Measurements from ENCODE around the gene LRRC39.
"Not testable (repeated sequence)": the region's sequence is repeated elsewhere in the genome, so short reads cannot be mapped to it uniquely, and the experiment has no call there.

The LRRC39 gene

DNA sequence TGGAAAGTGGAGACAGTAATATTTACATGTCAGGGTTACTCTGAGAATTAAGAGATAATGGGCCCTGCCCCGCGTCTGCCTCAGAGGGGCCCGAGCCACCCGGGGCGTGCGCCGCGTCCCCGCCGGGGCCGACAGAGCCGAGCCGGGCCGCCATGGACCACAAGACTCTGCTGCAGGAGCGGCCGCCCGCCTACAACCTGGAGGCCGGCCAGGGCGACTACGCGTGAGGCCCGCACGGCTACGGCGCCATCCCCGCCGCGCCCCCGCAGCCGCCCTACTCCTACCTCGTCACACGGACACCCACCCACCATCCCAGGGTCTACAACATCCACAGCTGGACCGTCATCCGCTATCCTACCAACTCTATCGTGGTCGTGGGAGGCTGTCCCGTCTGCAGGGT, 35.1 kb upstream of the LRRC39 start:
- TF ChIP-seq, protein P1, sequence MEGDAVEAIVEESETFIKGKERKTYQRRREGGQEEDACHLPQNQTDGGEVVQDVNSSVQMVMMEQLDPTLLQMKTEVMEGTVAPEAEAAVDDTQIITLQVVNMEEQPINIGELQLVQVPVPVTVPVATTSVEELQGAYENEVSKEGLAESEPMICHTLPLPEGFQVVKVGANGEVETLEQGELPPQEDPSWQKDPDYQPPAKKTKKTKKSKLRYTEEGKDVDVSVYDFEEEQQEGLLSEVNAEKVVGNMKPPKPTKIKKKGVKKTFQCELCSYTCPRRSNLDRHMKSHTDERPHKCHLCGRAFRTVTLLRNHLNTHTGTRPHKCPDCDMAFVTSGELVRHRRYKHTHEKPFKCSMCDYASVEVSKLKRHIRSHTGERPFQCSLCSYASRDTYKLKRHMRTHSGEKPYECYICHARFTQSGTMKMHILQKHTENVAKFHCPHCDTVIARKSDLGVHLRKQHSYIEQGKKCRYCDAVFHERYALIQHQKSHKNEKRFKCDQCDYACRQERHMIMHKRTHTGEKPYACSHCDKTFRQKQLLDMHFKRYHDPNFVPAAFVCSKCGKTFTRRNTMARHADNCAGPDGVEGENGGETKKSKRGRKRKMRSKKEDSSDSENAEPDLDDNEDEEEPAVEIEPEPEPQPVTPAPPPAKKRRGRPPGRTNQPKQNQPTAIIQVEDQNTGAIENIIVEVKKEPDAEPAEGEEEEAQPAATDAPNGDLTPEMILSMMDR (IDR thresholded peaks at IDR 0.05; ENCODE audit: low read depth, low read length): no peak
- Histone ChIP-seq H3K9me3 (ENCODE audit: severe bottlenecking) (no peaks in the 10 kb centered on the region), H3K27ac (no peak overlapping the region), H3K27me3 (ENCODE audit: insufficient read depth, low read depth, severe bottlenecking) (no peaks in the 10 kb centered on the region), H3K4me3 (ENCODE audit: low read depth, low read length) (no peak overlapping the region), H3K36me3 (peaks cover 22% of the 10 kb centered on the region)
- no peak for DNase-seq

DNA sequence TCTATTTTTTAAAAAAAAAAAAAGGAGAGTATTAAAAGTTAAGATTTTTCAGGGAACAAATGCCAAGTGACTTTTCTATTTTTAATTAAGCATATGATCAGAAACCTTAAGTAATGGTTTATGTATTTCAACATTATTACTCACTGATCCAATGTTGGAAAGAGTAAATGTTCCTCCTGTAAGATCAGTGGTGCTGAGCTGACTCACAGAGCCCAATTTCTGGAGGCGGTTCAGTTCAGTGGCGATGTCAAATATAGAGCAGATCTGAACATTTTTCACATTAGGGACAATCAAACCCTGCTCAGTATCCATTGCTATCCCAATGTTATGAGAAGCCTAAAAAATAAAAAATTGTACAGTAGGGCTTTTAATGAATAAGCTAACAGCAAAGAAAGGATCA, 28.2 kb upstream of the LRRC39 start:
- H3K36me3 ChIP-seq: peaks cover 11% of the 10 kb centered on the region
- TF ChIP-seq, protein P1 (IDR thresholded peaks at IDR 0.05; ENCODE audit: low read depth, low read length): no peak
- H3K9me3 ChIP-seq (ENCODE audit: severe bottlenecking): no peaks in the 10 kb centered on the region

GRCh38 chr1:100205593-100205992, 27.5 kb upstream of the LRRC39 start:
- H3K4me3 ChIP-seq (ENCODE audit: low read depth, low read length); H3K9me3 ChIP-seq (ENCODE audit: severe bottlenecking); H3K27ac ChIP-seq; H3K27me3 ChIP-seq (ENCODE audit: insufficient read depth, low read depth, severe bottlenecking); DNase-seq: not testable (repeated sequence)
- H3K36me3 ChIP-seq: peaks cover 11% of the 10 kb centered on the region

More for the DNA sequence above, 28.2 kb upstream of the LRRC39 start:
- Histone ChIP-seq H3K4me3 (ENCODE audit: low read depth, low read length) (no peak overlapping the region), H3K27me3 (ENCODE audit: insufficient read depth, low read depth, severe bottlenecking) (no peaks in the 10 kb centered on the region), H3K27ac (no peak overlapping the region)
- DNase-seq: no peak

GRCh38 chr1:100205103-100205502, 27.0 kb upstream of the LRRC39 start:
- not testable (repeated sequence) for H3K27ac ChIP-seq; DNase-seq; H3K9me3 ChIP-seq (ENCODE audit: severe bottlenecking); H3K27me3 ChIP-seq (ENCODE audit: insufficient read depth, low read depth, severe bottlenecking); H3K4me3 ChIP-seq (ENCODE audit: low read depth, low read length)
- peaks cover 11% of the 10 kb centered on the region for H3K36me3 ChIP-seq

DNA sequence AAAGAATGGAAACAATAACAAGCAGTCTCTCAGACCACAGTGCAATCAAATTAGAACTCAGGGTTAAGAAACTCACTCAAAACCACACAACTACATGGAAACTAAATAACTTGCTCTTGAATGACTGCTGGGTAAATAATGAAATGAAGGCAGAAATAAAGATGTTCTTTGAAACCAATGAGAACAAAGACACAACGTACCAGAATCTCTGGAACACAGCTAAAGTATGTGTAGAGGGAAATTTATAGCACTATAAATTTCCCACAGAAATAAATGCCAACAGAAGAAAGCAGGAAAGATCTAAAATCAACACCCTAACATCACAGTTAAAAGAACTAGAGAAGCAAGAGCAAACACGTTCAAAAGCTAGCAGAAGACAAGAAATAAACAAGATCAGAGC, 24.6 kb upstream of the LRRC39 start:
- not testable (repeated sequence) for H3K9me3 ChIP-seq (ENCODE audit: severe bottlenecking); H3K27ac ChIP-seq; H3K27me3 ChIP-seq (ENCODE audit: insufficient read depth, low read depth, severe bottlenecking); H3K4me3 ChIP-seq (ENCODE audit: low read depth, low read length); H3K36me3 ChIP-seq; DNase-seq

GRCh38 chr1:100200060-100200459, 22.0 kb upstream of the LRRC39 start:
- H3K36me3 ChIP-seq; DNase-seq; H3K27me3 ChIP-seq (ENCODE audit: insufficient read depth, low read depth, severe bottlenecking); H3K4me3 ChIP-seq (ENCODE audit: low read depth, low read length); H3K27ac ChIP-seq; H3K9me3 ChIP-seq (ENCODE audit: severe bottlenecking): not testable (repeated sequence)

GRCh38 chr1:100198596-100198995, 20.5 kb upstream of the LRRC39 start:
- TF ChIP-seq, protein P1 (IDR thresholded peaks at IDR 0.05; ENCODE audit: low read depth, low read length): no peak
- H3K36me3 ChIP-seq: peaks cover 4% of the 10 kb centered on the region; the same call in 1 of the 2 replicates

GRCh38 chr1:100188617-100189016, 10.6 kb upstream of the LRRC39 start:
- no peak for DNase-seq
- no peaks in the 10 kb centered on the region for H3K36me3 ChIP-seq

More at GRCh38 chr1:100198596-100198995, 20.5 kb upstream of the LRRC39 start:
- no peaks in the 10 kb centered on the region for H3K27me3 ChIP-seq (ENCODE audit: insufficient read depth, low read depth, severe bottlenecking)
- no peak overlapping the region for H3K27ac ChIP-seq
- DNase-seq: no peak
- no peak overlapping the region for H3K4me3 ChIP-seq (ENCODE audit: low read depth, low read length)
- H3K9me3 ChIP-seq (ENCODE audit: severe bottlenecking): no peaks in the 10 kb centered on the region

More at GRCh38 chr1:100188617-100189016, 10.6 kb upstream of the LRRC39 start:
- TF ChIP-seq, protein P1 (IDR thresholded peaks at IDR 0.05; ENCODE audit: low read depth, low read length): no peak
- peaks cover 3% of the 10 kb centered on the region for H3K9me3 ChIP-seq (ENCODE audit: severe bottlenecking)
- H3K27ac ChIP-seq: no peak overlapping the region
- no peak overlapping the region for H3K4me3 ChIP-seq (ENCODE audit: low read depth, low read length)
- no peaks in the 10 kb centered on the region for H3K27me3 ChIP-seq (ENCODE audit: insufficient read depth, low read depth, severe bottlenecking)

Measured in WERI-Rb-1 (cell line).